ENCODE results near the gene MRTFA. TPM values are rescaled to one million over a fixed set of nuclear protein-coding genes. Genes with fewer than 3 reads are reported as not detected.
"Not testable (repeated sequence)": the region's sequence is repeated elsewhere in the genome, so short reads cannot be mapped to it uniquely, and the experiment has no call there.

The MRTFA gene
- total RNA-seq, 4 donors from 2014 or later, result 32.6 to 173 (median 76.1) TPM

- no peaks in the 10 kb centered on the region for H3K36me3 ChIP-seq
- intact Hi-C loops (cut with DNase I; ENCODE audit: low total_unique reads), result no loop called here
- H3K27ac ChIP-seq, result no peak overlapping the region
- H3K9me3 ChIP-seq, result no peaks in the 10 kb centered on the region
- DNase-seq, result no peak
- H3K4me1 ChIP-seq, result peaks cover 0 to 12% of the 10 kb centered on the region in 2 donors
- no peaks in the 10 kb centered on the region for H3K27me3 ChIP-seq
- H3K4me3 ChIP-seq, result no peak overlapping the region
- no peak for TF ChIP-seq POLR2A (IDR thresholded peaks at IDR 0.05)
Measured at GRCh38 chr22:40599731-40600130, 36.8 kb downstream of the MRTFA start.

DNA sequence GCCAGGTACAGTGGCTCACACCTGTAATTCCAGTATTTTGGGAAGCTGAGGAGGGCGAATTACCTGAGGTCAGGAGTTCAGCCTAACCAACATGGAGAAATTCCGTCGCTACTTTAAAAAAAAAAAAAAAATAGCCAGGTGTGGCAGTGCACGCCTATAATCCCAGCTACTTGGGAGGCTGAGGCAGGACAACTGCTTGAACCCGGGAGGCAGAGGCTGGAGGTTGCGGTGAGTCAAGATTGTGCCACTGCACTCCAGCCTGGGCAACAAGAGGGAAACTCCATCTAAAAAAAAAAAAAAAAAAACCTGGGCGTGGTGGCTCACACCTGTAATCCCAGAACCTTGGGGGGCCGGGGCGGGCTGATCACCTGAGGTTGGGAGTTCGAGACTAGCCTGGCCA lies 37.8 kb downstream of the MRTFA start:
- H3K27me3 ChIP-seq; H3K27ac ChIP-seq; intact Hi-C loops (cut with DNase I; ENCODE audit: low total_unique reads); H3K36me3 ChIP-seq; DNase-seq; H3K9me3 ChIP-seq; H3K4me3 ChIP-seq: not testable (repeated sequence)
- peaks cover 0 to 12% of the 10 kb centered on the region in 2 donors for H3K4me1 ChIP-seq

DNA sequence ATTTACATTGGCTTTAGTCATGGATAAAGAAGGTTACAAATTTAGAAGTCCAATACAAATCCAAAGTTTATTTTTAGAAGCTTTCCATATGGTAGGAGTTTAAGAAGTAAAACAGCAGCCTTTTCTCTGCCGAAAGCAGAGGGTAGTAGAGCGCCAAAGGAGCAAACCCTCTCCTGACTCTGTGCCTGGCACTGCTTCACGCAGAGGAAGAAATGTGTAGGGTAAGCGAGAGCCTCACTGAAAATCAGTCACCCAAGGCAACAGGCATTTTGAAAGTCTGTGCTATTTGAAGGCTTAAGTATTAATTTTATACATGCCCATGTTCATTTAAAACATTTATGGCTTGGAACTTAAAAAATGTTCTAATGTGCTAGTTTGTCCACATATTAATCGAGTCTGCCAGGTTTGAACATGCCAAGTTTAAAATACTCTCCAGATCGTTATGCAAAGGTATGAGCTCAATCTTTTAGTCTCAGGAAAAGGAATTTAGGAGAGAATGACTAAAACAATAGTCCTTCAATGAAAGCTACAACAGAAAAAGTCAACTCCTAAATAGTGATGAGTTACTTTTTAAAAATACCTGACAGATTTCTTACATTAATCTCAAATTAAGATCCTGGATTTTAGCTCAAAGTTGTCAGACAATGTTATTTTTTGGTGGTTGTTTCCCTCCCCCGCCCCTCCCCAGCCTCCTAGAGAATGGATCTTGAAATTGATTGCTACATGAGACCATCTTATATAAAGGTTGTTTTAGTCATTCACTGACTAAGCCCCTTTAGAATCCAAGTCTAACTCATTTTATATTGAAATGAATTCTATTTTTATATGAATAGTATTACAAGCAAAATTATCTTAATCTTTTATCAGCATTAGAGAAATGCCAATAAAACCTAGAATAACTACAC lies 38.7 kb downstream of the MRTFA start:
- no peak for DNase-seq
- peaks cover 0 to 8% of the 10 kb centered on the region in 2 donors for H3K4me1 ChIP-seq
- intact Hi-C loops (cut with DNase I; ENCODE audit: low total_unique reads), result no loop called here
- H3K36me3 ChIP-seq, result no peaks in the 10 kb centered on the region
- H3K27me3 ChIP-seq, result no peaks in the 10 kb centered on the region
- H3K27ac ChIP-seq, result peak overlapping the region in 1 of 2 donors; percentile 13
- H3K9me3 ChIP-seq, result no peaks in the 10 kb centered on the region
- H3K4me3 ChIP-seq, result no peak overlapping the region
- no peak for TF ChIP-seq POLR2A (IDR thresholded peaks at IDR 0.05)
- TF ChIP-seq, protein P1, sequence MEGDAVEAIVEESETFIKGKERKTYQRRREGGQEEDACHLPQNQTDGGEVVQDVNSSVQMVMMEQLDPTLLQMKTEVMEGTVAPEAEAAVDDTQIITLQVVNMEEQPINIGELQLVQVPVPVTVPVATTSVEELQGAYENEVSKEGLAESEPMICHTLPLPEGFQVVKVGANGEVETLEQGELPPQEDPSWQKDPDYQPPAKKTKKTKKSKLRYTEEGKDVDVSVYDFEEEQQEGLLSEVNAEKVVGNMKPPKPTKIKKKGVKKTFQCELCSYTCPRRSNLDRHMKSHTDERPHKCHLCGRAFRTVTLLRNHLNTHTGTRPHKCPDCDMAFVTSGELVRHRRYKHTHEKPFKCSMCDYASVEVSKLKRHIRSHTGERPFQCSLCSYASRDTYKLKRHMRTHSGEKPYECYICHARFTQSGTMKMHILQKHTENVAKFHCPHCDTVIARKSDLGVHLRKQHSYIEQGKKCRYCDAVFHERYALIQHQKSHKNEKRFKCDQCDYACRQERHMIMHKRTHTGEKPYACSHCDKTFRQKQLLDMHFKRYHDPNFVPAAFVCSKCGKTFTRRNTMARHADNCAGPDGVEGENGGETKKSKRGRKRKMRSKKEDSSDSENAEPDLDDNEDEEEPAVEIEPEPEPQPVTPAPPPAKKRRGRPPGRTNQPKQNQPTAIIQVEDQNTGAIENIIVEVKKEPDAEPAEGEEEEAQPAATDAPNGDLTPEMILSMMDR (IDR thresholded peaks at IDR 0.05), result no peak

DNA sequence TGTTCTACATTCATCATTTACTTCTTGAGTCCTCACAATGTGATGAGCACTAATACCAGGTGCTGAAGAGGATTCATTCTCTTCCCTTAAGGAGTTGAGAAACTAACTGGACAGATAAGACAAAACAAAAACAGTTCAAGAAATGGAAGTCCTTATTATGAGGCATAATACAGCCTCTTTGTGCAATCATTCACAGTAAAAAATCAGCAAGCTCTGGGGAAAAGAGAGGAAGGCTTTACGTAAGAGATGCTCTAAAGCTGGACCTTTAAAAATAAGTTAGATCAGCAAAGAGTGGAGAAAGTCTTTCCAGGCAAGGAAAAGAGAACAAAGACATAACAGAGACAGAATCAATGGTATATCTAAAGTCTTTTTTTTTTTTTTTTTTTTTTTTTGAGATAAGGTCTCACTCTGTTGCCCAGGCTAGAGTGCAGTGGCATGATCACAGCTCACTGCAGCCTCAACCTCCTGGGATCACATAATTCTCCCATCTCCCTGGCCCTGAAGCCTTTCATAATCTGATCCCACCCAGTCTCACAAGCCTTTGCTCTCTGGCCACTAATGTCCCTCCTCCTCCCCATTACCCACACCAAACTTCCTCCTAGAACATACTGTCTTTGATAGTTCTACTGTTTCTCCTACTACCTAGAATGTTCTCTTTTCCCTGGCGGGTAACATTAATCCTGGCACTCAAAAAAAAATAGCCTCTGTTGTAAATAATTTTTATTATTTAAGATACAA lies 40.9 kb downstream of the MRTFA start:
- no peak overlapping the region for H3K27ac ChIP-seq
- no peaks in the 10 kb centered on the region for H3K27me3 ChIP-seq
- no peak for DNase-seq
- H3K36me3 ChIP-seq, result no peaks in the 10 kb centered on the region
- H3K9me3 ChIP-seq, result no peaks in the 10 kb centered on the region
- TF ChIP-seq, protein P1 (IDR thresholded peaks at IDR 0.05), result no peak
- no peak for TF ChIP-seq POLR2A (IDR thresholded peaks at IDR 0.05)
- H3K4me1 ChIP-seq, result peaks cover 0 to 8% of the 10 kb centered on the region in 2 donors
- no peak overlapping the region for H3K4me3 ChIP-seq
- intact Hi-C loops (cut with DNase I; ENCODE audit: low total_unique reads), result no loop called here

GRCh38 chr22:40594924-40595323 lies 41.6 kb downstream of the MRTFA start:
- no peak overlapping the region for H3K4me3 ChIP-seq
- TF ChIP-seq, protein P1 (IDR thresholded peaks at IDR 0.05), result no peak
- no peak for TF ChIP-seq POLR2A (IDR thresholded peaks at IDR 0.05)
- no peaks in the 10 kb centered on the region for H3K9me3 ChIP-seq
- peaks cover 0 to 8% of the 10 kb centered on the region in 2 donors for H3K4me1 ChIP-seq
- no peak overlapping the region for H3K27ac ChIP-seq
- no peaks in the 10 kb centered on the region for H3K36me3 ChIP-seq
- no peak for DNase-seq
- H3K27me3 ChIP-seq, result no peaks in the 10 kb centered on the region
- intact Hi-C loops (cut with DNase I; ENCODE audit: low total_unique reads), result no loop called here

GRCh38 chr22:40594346-40594745 lies 42.2 kb downstream of the MRTFA start:
- H3K36me3 ChIP-seq, result no peaks in the 10 kb centered on the region
- no peak for DNase-seq
- no peak overlapping the region for H3K4me3 ChIP-seq
- no peak overlapping the region for H3K27ac ChIP-seq
- H3K9me3 ChIP-seq, result no peaks in the 10 kb centered on the region
- TF ChIP-seq, protein P1 (IDR thresholded peaks at IDR 0.05), result no peak
- TF ChIP-seq POLR2A (IDR thresholded peaks at IDR 0.05), result no peak
- no peaks in the 10 kb centered on the region for H3K27me3 ChIP-seq
- intact Hi-C loops (cut with DNase I; ENCODE audit: low total_unique reads), result no loop called here
- peaks cover 0 to 8% of the 10 kb centered on the region in 2 donors for H3K4me1 ChIP-seq

Data from uterus (tissue), 4 donors.